TTC549 (cell line): ENCODE data around the gene PIK3R1.

ENCODE experiments used
- FAIRE-seq: peaks from 2 replicates; lab custom pipeline; 2012; peaks lifted over from hg19 to GRCh38; lab: Jason Lieb, UNC

Gene PIK3R1

GRCh38 chr5:68252673-68253623 is 37.4 kb downstream of the PIK3R1 start:
- no peak for FAIRE-seq

GRCh38 chr5:68253624-68254585 is 38.3 kb downstream of the PIK3R1 start:
- FAIRE-seq, result no peak

GRCh38 chr5:68254810-68255209 is 39.3 kb downstream of the PIK3R1 start:
- no peak for FAIRE-seq

DNA sequence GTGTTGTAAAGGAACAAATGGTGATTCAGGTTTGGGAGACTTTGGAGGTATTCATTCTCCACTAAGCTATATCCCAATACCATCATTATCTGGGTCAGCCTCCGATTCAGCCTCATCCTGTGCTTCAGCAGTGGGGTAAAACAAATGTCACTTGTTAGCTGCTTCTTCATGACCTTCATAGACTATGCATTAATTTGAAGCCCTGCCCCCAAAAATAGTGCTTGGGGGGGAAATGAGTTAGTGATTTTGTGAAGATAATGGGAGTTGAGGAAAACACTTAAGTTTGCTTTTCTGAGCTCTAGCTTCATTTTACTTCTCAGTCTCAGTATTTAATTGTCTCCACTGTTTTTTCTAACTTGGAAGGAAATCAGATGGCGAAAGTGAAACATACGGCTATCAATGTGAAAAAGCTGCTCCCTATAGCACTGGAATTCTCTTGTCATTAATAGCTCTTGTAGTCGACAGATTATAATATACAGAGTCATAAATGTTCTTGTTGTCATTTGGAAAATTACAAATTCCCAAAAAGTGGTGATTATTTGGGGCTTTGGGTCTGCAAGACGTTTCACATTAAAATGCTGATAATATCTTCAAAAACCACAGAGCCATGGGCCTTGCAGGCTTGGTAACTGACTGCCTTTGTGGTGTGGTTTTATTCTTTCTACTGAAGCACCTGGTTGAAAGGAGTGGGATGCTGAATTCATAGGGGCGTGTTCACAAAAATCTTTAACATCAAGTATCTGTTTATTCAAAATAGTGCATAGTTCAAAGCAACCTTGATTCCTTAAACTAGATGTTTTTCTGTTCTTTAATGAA is 40.0 kb downstream of the PIK3R1 start:
- no peak for FAIRE-seq

GRCh38 chr5:68257210-68257609 is 41.7 kb downstream of the PIK3R1 start:
- FAIRE-seq, result no peak

DNA sequence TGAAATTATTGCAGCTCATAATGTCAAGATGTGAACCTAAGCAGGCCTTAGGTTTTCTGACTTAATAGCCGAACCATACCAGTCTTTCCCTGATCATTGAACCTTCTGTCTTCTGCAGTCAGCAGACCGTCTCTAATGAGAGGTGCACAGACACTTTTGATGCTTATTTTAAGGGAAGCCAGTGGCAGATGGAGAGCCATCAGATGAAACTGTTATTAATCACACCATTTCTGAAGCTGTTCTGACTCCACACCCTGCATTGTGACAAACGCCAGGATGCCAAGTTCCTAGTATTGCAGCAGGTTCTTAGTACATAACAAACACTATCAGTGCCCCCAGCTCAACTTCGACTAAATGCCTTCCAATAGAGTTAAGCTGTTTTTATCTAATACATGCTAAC is 43.0 kb downstream of the PIK3R1 start:
- FAIRE-seq, result no peak

- no peak for FAIRE-seq
These were observed 44.1 kb downstream of the PIK3R1 start for GRCh38 chr5:68259700-68260099.

DNA sequence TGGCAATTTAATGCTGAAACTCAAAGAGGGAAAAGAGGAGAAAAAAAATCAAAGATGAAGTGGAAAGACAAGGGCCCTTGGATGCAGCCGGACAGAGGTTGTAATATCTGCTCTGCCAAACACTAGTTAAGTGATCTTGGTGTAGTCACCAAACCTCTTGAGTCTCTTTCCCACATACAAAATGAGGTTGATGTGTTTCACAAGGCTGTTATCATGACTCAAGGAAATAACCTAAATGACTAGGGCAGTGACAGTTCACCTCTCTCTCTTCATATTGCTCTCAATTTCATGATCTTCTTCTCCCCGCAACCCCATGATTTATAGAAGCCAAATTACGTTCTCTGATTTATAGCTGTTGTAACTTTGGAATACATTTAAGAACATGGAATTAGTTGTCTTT is 44.9 kb downstream of the PIK3R1 start:
- FAIRE-seq, result no peak

DNA sequence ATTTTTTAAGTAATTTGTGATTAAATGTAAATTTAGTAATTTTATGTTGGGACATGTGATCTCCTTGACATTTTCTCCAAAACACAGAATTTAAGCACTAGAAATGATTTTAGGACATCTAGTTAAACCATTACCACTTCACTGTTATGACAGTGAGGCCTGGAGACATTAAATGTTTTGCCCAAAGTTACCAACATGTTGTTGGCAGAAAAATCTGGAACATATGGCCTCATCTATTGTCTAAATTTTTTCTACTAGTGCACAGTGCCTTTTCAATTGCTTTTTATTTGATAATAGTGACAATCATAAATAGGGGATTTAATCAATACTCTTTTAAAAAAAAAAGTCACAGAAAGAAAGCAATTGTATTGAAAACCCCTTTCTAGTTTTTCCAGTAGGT is 45.6 kb downstream of the PIK3R1 start:
- no peak for FAIRE-seq

DNA sequence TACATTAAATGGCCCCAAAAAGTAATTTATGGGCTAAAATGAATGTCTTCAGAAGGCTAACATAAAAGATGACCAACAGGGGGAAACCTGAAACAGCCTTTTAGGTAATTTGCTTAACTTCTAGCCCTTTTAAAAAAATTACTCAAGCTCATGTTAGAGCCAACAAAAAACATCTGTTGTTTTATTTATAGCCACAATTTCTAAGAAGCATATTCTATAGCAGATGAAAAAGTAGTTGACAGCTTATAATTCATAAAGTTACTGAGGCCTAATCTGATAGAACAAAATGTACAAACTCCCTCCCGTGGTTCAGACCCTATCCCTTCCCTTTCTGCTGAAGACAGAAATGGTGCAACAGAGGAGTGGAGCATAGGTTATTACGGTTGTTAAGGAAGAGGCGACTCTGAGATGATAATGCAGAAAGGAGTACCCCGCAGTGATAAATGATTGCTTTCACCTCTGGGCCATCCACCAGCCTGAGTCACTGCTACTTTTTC is 46.1 kb downstream of the PIK3R1 start:
- FAIRE-seq, result no peak

- no peak for FAIRE-seq
These were observed 48.7 kb downstream of the PIK3R1 start for GRCh38 chr5:68264024-68264956.

DNA sequence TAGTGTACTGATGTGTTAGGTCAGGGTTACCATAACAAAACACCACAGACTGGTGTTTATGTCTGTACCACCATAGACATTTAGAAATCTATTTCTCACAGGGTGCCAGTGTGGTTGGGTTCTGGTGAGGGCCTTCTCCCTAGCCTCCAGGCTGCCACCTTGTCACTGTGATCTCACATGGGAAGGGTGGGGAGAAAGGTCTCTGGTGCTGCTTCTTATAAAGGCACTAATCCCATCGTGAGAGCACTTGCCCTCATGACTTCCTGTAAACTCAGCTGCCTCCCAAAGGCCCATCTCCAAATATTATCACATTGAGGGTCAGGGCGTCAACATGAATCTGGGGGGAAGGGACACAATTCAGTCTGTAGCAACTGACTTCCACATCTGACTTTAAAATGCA is 49.8 kb downstream of the PIK3R1 start:
- FAIRE-seq, result no peak

DNA sequence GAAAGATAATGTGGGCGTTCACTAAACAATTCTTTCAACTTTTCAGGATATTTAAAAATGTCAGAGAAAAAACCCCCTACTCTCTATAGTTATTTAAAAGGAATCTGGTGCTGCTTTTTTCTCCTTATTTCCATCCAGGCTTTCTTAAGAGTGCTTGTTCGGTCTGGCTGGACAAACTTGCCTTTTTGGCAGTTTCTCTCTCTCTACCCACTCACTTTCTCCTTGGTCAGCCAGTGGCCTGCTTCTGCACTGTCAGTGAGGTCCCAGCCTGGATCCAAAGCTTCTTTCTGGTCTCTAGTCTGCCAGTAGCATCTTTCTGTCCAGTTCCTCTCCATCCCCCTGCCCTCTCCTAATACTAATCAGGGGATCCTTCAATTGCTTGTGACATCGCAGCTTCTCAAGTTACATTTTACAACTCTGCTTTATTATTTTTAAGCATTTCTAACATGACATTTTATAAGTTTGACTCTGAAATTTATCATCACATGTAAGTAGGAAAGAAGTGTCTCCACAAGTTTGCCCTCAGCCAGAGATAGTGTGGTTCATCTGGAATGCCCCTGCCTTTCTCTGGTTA is 50.4 kb downstream of the PIK3R1 start:
- no peak for FAIRE-seq

GRCh38 chr5:68266457-68266856 is 50.9 kb downstream of the PIK3R1 start:
- no peak for FAIRE-seq

- FAIRE-seq, result no peak
These were observed 51.5 kb downstream of the PIK3R1 start for GRCh38 chr5:68267066-68267465.

- FAIRE-seq, result no peak
These were observed 52.7 kb downstream of the PIK3R1 start for GRCh38 chr5:68268101-68268851.

- no peak for FAIRE-seq
These were observed 53.2 kb downstream of the PIK3R1 start for GRCh38 chr5:68268852-68269130.

- no peak for FAIRE-seq
These were observed 54.3 kb downstream of the PIK3R1 start for GRCh38 chr5:68269820-68270219.

DNA sequence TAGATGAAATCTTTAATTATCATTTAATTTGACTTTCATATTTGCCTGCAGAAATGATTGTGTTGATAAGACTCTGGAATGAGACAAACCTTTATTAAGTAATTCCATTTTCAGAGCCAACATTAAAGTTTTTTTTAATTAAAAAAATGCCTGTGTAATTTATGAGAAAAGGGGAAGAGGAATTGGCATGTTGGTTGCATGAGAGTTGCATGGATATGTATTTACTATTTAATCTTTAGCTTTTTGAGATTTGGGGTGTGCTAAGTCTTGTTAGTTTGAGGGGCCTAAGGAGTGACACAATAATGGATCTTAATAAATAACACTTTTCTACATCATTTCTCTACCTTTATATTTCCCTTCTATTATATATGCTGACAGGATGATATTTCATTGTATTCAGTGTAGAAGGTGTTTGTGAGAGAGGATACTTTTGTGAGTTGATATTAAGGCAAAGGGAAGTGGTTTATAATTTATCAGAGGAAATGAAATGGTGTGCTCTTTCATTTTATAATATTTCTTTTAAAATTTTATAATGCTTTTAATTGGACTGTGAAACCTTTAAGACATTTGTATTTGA is 54.9 kb downstream of the PIK3R1 start:
- FAIRE-seq, result no peak

DNA sequence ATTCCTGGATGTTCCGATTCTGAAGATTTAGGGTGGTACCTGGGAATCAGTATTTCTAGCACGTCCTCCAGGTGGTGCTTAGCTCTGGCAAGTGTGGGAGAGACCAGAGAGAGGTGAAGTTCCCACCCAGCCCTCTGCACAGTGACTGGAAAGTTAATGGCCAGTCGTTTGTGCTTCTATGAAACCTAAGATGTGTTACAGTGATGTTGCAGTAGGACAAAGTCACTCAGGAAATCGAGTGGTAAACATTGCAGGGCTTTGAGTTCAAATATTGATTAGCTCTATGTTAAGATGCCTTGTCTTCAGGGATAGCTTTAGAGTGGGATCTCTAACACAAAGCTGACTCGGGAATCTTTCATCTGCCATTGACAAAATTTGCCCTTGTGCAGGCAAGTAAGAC is 55.6 kb downstream of the PIK3R1 start:
- no peak for FAIRE-seq
